Right hindlimb (tissue), 1 donor: Measurements from ENCODE around the gene MED16.
"Not testable (repeated sequence)": the region's sequence is repeated elsewhere in the genome, so short reads cannot be mapped to it uniquely, and the experiment has no call there.

Experiments used
- DNase-seq: peaks from one replicate; pipeline ENCODE4 v3.0.0-alpha.2; 2018

MED16 gene

GRCh38 chr19:888581-889385, 4.2 kb downstream of the MED16 start:
- DNase-seq: no peak

GRCh38 chr19:887599-887998, 5.4 kb downstream of the MED16 start:
- DNase-seq: no peak

DNA sequence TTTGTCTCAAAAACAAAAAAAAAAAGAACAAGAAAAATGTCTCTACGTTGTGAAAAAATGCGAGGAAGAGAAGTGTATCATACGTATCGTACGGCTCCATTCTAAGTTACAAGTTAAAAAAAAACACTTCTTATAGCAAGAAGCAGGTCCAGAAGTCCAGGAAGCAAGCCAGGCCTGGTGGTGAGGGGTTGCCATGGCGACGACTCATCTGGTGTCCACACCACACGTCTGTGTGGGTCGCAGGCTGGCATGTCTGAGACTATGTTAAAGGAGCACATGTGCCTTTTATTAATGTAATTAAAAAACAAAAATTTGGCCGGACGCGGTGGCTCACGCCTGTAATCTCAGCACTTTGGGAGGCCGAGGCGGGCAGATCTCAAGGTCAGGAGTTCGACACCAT, 5.9 kb downstream of the MED16 start:
- DNase-seq: no peak

DNA sequence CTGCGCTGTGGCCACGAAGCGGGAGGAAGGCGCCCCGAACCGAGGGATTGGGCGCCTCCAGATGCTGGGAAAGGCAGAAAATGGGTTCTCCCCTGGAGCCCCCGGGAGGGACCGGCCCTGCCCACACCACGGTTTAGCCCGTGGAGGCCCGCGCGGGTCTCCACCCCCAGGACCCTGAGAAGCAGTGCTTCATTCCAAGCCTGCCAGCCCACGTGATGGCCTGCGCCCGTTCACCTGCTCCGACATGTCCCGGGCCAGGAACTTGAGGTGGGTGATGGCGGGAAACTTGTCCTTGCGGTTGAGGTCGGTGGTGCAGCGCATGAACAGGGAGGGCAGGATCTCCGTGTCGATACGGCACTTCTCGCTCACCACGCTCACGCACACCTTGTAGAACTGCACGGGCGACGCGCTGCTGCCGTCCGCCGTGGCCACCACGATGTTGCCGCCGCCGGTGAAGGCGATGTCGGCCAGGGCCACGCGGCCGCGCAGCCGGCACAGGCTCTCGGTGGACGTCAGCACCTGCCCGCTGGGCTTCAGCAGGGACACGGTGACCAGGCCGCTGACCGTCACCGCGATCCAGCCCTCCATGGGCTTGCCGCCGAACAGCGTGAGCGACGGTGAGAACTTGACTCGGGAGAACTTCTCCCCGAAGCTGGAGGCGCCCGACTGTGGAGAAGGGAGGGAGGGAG, 7.3 kb downstream of the MED16 start:
- no peak for DNase-seq

DNA sequence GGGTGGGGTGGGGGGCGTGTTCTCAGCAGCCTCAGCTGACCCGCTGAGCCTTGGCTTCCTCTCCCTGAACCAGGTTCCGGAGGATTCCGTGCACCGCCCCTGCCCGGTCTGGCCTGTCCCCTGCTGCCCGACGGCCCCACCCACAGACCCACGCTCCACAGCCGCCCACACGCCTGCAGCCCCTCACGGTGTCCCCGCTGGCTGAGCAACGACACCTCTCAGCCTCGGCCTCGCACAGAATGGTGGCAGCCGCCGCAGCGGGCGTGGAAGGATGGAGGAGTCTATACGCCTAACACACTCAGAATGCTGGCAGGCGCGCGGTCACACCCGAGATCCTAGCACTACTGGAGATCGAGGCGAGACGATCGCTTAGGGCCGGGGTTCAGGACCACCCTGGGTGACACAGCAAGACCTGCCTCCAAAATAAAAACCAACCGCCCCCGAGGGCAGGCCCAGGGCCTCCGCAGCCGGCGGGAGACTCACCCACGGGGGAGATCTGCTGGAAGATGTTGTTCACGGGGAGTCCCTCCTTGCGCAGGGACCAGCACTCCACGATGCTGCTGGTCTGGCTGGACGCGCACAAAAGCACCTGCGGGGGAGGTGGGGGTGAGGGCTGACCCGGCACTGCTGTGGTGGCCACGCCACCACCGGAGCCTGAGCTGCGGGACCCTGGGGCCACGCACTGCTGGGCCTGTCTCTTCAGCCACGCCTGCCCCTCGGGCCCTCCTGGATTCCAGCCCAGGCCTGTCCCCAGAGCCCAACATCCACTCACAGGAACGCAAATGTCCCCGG, 8.4 kb downstream of the MED16 start:
- no peak for DNase-seq

DNA sequence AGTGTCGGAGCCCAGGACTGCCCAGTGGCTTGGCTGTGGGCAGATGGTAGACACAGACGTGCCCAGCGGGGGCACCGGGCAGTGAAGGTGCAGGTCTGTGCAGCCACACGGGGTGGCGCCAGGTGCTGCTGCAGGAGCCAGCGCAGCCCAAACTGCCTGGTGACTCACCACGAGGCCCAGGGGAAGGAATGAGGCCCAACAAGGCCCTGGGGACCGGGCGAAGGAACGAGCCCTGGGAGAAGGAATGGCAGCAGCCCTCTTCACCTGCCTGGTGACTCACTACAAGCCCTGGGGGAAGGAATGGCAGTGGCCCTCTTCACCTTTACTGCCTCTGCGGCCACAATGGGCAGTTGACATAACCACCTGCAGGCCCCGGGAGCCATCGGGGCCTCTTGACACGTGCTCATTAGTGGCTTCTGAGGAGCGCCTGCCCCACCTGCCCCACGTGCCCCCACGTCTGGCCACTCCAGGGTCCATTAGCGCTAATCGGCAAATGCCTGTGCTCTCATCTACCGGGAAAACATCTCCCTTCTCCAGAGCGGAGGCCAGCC, 9.3 kb downstream of the MED16 start:
- no peak for DNase-seq

- no peak for DNase-seq
Observed at GRCh38 chr19:882871-883497, 10.0 kb downstream of the MED16 start.

DNA sequence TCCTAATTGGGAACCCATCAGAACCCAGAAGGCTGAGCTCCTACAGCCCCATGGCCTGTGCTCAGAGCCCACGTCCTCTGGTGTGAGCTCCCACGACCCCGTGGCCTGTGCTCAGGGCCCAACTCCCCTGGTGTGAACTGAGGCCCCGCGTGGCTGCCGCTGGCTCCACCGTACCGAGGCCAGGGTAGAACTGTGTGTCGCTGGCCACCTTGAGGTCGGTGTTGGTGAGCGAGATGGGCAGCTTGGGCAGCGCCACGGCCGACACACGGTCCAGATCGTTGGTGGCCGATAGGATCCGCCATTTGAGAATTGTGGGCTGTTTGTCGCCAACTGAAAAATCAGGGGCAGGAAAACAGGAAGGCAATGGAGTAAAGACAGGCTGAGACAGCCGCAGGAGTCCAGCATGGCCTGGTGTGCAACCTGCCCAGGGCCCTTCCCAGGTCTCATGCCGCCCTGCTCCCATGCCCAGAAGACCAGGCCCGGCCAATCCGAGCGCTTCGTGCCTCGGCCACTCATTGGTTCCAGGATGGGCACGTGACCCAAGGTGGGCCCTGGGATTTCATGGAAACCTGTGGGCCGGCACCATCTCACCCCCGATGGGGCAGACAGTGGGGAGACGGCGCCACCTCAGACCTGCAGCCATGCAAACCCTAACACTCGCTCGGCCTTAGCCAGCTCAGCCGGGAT, 11.5 kb downstream of the MED16 start:
- no peak for DNase-seq

DNA sequence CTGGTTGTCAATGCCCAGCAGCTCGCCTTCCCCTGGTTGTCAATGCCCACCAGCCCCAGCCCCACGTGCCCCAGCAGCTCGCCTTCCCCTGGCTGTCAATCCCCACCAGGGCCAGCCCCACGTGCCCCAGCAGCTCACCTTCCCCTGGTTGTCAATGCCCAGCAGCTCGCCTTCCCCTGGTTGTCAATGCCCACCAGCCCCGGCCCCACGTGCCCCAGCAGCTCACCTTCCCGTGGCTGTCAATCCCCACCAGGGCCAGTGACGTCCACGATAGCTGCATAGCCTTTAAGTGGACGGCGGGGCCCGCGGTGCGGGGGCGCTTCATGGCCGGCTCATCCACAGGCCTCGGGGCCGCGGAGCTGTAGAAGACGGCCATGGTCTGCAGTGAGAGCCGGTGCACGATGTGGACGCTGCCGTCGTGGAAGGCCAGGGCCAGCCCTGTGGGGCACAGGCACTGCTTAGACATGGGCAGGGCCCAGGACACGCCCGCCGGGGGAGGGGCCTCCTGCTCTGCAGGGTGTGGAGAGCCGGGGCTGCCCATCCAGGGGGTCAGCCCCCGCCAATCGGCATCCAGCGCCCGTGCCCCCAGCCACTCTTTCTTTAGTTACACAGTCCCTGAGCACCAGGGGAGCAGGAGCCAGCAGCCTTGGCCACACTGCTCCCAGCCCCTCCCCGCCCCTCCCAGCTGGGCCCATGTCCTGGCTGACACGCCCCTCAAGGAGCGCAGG, 13.1 kb downstream of the MED16 start:
- no peak for DNase-seq

DNA sequence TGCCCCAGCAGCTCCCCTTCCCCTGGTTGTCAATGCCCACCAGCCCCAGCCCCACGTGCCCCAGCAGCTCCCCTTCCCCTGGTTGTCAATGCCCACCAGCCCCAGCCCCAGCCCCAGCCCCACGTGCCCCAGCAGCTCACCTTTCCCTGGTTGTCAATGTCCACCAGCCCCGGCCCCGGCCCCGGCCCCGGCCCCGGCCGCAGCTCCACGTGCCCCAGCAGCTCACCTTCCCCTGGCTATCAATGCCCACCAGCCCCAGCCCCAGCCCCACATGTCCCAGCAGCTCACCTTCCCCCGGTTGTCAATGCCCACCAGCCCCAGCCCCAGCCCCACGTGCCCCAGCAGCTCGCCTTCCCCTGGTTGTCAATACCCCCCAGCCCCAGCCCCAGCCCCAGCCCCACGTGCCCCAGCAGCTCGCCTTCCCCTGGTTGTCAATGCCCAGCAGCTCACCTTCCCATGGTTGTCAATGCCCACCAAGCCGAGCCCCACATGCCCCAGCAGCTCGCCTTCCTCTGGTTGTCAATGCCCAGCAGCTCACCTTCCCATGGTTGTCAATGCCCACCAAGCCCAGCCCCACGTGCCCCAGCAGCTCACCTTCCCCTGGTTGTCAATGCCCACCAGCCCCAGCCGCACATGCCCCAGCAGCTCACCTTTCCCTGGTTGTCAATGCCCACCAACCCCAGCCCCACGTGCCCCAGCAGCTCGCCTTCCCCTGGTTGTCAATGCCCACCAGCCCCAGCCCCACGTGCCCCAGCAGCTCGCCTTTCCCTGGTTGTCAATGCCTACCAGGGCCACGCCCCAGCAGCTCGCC, 14.0 kb downstream of the MED16 start:
- not testable (repeated sequence) for DNase-seq

- DNase-seq: not testable (repeated sequence)
Observed at GRCh38 chr19:877992-878660, 14.9 kb downstream of the MED16 start.

DNA sequence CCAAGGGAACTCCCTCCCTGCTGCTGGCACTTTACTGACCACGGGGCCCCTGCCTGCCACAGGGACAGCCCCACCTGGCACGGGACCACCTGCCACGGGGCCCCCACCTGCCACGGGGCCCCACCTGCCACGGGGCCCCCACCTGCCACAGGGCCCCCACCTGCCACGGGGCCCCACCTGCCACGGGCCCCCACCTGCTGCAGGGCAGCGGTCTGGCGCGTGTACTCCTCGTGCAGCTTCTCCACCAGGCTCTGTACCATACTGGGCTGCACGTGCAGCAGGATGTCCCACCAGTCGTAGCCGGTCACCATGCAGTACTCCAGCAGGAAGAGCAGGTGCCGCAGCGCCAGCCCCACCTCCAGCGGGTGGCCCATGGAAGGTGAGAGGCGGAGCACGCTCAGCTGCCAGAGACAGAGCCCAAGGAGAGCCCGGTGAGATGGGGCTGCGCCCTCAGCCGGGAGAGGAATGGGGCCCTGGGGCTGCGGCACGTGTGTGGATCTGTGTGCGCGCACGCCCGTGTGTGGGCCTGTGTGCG, 16.1 kb downstream of the MED16 start:
- no peak for DNase-seq

DNA sequence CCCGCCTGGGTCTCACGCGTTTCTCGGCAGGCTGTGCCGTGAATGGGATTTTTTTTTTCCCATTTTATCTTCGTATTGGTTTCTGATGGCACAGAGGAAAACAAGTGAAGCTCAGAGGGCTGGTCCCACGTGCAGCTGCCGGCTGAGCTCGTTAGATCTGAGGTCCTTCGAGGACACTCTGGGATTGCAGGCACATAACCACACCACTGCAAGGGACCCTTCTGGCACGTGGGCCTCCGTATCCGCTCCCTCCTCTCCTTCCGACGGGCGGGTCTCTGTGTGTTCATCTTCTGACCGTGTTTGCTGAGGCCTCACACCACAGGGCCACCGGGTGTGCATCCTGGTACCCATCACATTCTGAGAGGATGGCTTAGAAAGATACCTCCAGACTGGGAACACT, 16.9 kb downstream of the MED16 start:
- no peak for DNase-seq

GRCh38 chr19:875265-875879, 17.6 kb downstream of the MED16 start:
- DNase-seq: no peak

- DNase-seq: no peak
Observed at GRCh38 chr19:873561-874041, 19.4 kb downstream of the MED16 start.

DNA sequence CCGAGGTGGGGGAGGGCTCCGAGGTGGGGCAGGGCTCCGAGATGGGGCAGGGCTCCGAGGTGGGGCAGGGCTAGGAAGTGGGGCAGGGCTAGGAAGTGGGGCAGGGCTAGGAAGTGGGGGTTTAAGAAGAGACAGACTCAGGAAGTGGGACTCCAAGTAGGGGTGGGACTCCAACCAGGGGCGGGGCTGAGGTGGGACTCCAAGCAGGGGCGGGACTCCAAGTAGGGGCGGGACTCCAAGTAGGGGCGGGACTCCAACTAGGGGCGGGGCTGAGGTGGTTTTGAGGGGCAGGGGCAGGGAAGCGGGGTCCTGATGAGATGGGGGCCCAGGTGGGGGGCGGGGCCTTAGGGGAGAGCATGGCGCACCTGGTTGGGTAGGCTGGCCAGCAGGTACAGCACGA, 19.9 kb downstream of the MED16 start:
- no peak for DNase-seq

DNA sequence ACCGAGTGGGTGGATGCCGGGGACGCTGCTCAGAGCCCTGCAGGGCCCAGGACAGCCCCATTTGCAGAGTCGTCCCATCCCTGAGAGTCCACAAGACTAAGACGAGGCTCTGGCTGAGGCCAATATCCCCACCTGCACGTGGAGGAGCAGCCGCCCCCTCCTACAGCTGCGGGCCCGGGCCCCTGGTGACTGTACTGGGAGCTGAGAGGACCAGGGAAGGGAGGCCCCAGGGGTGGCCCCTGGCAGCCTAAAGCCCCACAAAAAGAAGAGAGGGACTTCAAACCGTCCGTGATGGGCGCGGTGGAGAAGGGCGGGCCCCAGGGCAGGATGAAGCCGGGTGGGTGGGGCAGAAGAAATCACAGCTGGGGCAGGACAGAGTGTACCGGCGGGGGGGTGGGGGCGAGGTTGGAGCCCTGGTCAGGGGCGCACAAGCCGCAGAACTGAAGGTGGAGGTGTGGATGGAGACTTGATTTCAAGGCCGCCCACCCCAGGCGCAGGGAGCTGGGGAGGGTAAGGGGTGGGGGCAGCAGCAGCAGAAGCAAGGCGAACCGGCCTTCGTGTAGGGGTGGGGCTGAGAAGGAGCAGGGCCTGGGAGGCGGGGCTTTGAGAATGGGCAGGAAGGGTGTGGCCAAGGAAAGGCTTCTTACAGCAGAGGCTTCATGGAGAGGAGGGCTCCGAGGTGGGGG, 20.6 kb downstream of the MED16 start:
- no peak for DNase-seq

- DNase-seq: no peak
Observed at GRCh38 chr19:871446-872265, 21.3 kb downstream of the MED16 start.
